Mesenchymal stem cell (in vitro differentiated cells and primary cell): ENCODE data around the gene KRT37.
"Not testable (repeated sequence)": the region's sequence is repeated elsewhere in the genome, so short reads cannot be mapped to it uniquely, and the experiment has no call there.

ENCODE experiments used
- DNase-seq: peaks from one replicate; pipeline ENCODE4 v3.0.0-alpha.2; 2013
- H2AFZ ChIP-seq: one replicate; pipeline ENCODE4 v1.6.1; 2013; ENCODE audit warnings: low read depth, mild to moderate bottlenecking, control low read depth, inconsistent platforms, low read length, moderate library complexity
- H2AK5ac ChIP-seq: 2 replicates; pipeline ENCODE4 v1.6.1; 2013; ENCODE audit warnings: low read length, moderate library complexity, mild to moderate bottlenecking, inconsistent platforms; ENCODE audit not compliant: severe bottlenecking
- H2BK120ac ChIP-seq: one replicate; pipeline ENCODE4 v1.6.1; 2013; ENCODE audit warnings: low read depth, mild to moderate bottlenecking, inconsistent platforms, low read length, moderate library complexity
- H2BK12ac ChIP-seq, 2 experiments: one replicate each; pipeline ENCODE4 v1.6.1; 2013; ENCODE audit warnings: inconsistent platforms in 2 of 2, low read length in 2 of 2, mild to moderate bottlenecking in 2 of 2, moderate library complexity in 2 of 2, control low read depth in 1 of 2
- H2BK15ac ChIP-seq: one replicate; pipeline ENCODE4 v1.6.1; 2013; ENCODE audit warnings: mild to moderate bottlenecking, low read depth, inconsistent platforms; ENCODE audit not compliant: poor library complexity, severe bottlenecking
- H2BK5ac ChIP-seq: 2 replicates; pipeline ENCODE4 v1.6.1; 2013; ENCODE audit warnings: low read depth, mild to moderate bottlenecking, low read length, control low read depth, inconsistent platforms; ENCODE audit not compliant: poor library complexity, severe bottlenecking
- H3K14ac ChIP-seq, 2 experiments: one replicate each; pipeline ENCODE4 v1.6.1; 2013; ENCODE audit warnings: inconsistent platforms in 2 of 2, low read length in 2 of 2, control low read depth in 1 of 2, mild to moderate bottlenecking in 1 of 2, moderate library complexity in 1 of 2
- H3K18ac ChIP-seq, 2 experiments: one replicate each; pipeline ENCODE4 v1.6.1; 2013; ENCODE audit warnings: inconsistent platforms in 2 of 2, low read length in 2 of 2, control low read depth in 1 of 2, low read depth in 1 of 2, mild to moderate bottlenecking in 1 of 2
- H3K23ac ChIP-seq, 2 experiments: one replicate each; pipeline ENCODE4 v1.6.1; 2013; ENCODE audit warnings: inconsistent platforms in 2 of 2, low read length in 2 of 2, mild to moderate bottlenecking in 2 of 2, moderate library complexity in 2 of 2, control low read depth in 1 of 2
- H3K27ac ChIP-seq: 2 replicates; pipeline ENCODE4 v1.5.1; 2013; ENCODE audit warnings: mild to moderate bottlenecking, moderate library complexity, low read length, control low read depth, inconsistent platforms; ENCODE audit not compliant: poor library complexity, severe bottlenecking
- H3K27me3 ChIP-seq, 2 experiments: 2 replicates each; pipeline versions ENCODE4 v1.6.1 to v1.7.0; 2013; ENCODE audit warnings: low read length in 2 of 2, mild to moderate bottlenecking in 2 of 2, moderate library complexity in 2 of 2, control low read depth in 1 of 2, inconsistent platforms in 1 of 2; ENCODE audit not compliant: control insufficient read depth in 1 of 2, insufficient read depth in 1 of 2
- H3K36me3 ChIP-seq, 2 experiments: 2 replicates each; pipeline versions ENCODE4 v1.6.1 to v1.7.0; 2013; ENCODE audit warnings: low read length in 2 of 2, control low read depth in 1 of 2, inconsistent platforms in 1 of 2, low read depth in 1 of 2, mild to moderate bottlenecking in 1 of 2; ENCODE audit not compliant: insufficient read depth in 2 of 2, control insufficient read depth in 1 of 2
- H3K4ac ChIP-seq, 2 experiments: one replicate each; pipeline ENCODE4 v1.6.1; 2013; ENCODE audit warnings: inconsistent platforms in 2 of 2, low read length in 2 of 2, mild to moderate bottlenecking in 2 of 2, moderate library complexity in 2 of 2, control low read depth in 1 of 2, low read depth in 1 of 2
- H3K4me1 ChIP-seq: 2 replicates; pipeline ENCODE4 v1.6.1; 2013; ENCODE audit warnings: low read depth, low read length, control low read depth; ENCODE audit not compliant: control insufficient read depth, insufficient read depth
- H3K4me2 ChIP-seq: 2 replicates; pipeline ENCODE4 v1.6.1; 2013; ENCODE audit warnings: low read length, mild to moderate bottlenecking, inconsistent platforms; ENCODE audit not compliant: poor library complexity, severe bottlenecking
- H3K4me3 ChIP-seq, 2 experiments: 2 replicates each; pipeline versions ENCODE4 v1.5.1 to v1.7.0; 2013; ENCODE audit warnings: low read length in 2 of 2, mild to moderate bottlenecking in 2 of 2, control low read depth in 1 of 2, low read depth in 1 of 2; ENCODE audit not compliant: insufficient read depth in 1 of 2
- H3K79me1 ChIP-seq: replicated peaks from 2 replicates; pipeline ENCODE4 v1.6.1; 2013; ENCODE audit warnings: mild to moderate bottlenecking, control low read depth, low read length, inconsistent platforms; ENCODE audit not compliant: poor library complexity, severe bottlenecking
- H3K9ac ChIP-seq: 2 replicates; pipeline ENCODE4 v1.7.0; 2013; ENCODE audit warnings: mild to moderate bottlenecking, low read length, moderate library complexity
- H3K9me3 ChIP-seq: 2 replicates; pipeline ENCODE4 v1.7.0; 2013; ENCODE audit warnings: mild to moderate bottlenecking, low read length; ENCODE audit not compliant: control insufficient read depth
- H4K8ac ChIP-seq: one replicate; pipeline ENCODE4 v1.6.1; 2013; ENCODE audit warnings: inconsistent platforms, mild to moderate bottlenecking, low read length, moderate library complexity
- H4K91ac ChIP-seq: one replicate; pipeline ENCODE4 v1.6.1; 2013; ENCODE audit warnings: mild to moderate bottlenecking, low read length, inconsistent platforms
- WGBS: methylation state at CpG from one replicate; pipeline ENCODE4 v1.1.7; 2013; ENCODE audit warnings: mixed read lengths; 5-methylcytosine and 5-hydroxymethylcytosine counted together

The KRT37 gene

GRCh38 chr17:41429667-41430066, 5.3 kb upstream of the KRT37 start:
- H2AFZ ChIP-seq = no peak overlapping the region
- no peaks in the 10 kb centered on the region for H3K9me3 ChIP-seq
- H2BK120ac ChIP-seq = no peak overlapping the region
- no peak overlapping the region for H2BK5ac ChIP-seq
- H3K14ac ChIP-seq = no peak overlapping the region
- no peak overlapping the region for H3K4ac ChIP-seq
- no peak overlapping the region for H3K4me3 ChIP-seq
- H2BK12ac ChIP-seq = no peak overlapping the region
- H3K79me1 ChIP-seq = no peaks in the 10 kb centered on the region
- H2AK5ac ChIP-seq = no peak overlapping the region
- no peak overlapping the region for H4K91ac ChIP-seq
- H2BK15ac ChIP-seq = no peak overlapping the region
- H4K8ac ChIP-seq = no peak overlapping the region
- no peak overlapping the region for H3K9ac ChIP-seq
- DNase-seq = no peak
- no peak overlapping the region for H3K27ac ChIP-seq
- no peak overlapping the region for H3K18ac ChIP-seq
- no peak overlapping the region for H3K23ac ChIP-seq
- no peaks in the 10 kb centered on the region for H3K4me1 ChIP-seq
- WGBS = 97% methylated on average over 7 of the region's 7 CpGs
- no peaks in the 10 kb centered on the region for H3K36me3 ChIP-seq
- H3K4me2 ChIP-seq = no peak overlapping the region
- H3K27me3 ChIP-seq = peaks cover 0 to 14% of the 10 kb centered on the region in 2 experiments

GRCh38 chr17:41428591-41429291, 4.4 kb upstream of the KRT37 start:
- no peaks in the 10 kb centered on the region for H3K79me1 ChIP-seq
- no peak overlapping the region for H2BK120ac ChIP-seq
- no peak overlapping the region for H3K18ac ChIP-seq
- H3K27ac ChIP-seq = no peak overlapping the region
- no peaks in the 10 kb centered on the region for H3K36me3 ChIP-seq
- H3K9me3 ChIP-seq = no peaks in the 10 kb centered on the region
- H3K4me2 ChIP-seq = no peak overlapping the region
- no peak overlapping the region for H2BK12ac ChIP-seq
- peaks cover 0 to 14% of the 10 kb centered on the region in 2 experiments for H3K27me3 ChIP-seq
- no peak overlapping the region for H4K91ac ChIP-seq
- H3K14ac ChIP-seq = no peak overlapping the region
- H3K4ac ChIP-seq = no peak overlapping the region
- no peak overlapping the region for H2AFZ ChIP-seq
- H3K9ac ChIP-seq = no peak overlapping the region
- peak; percentile 53 for DNase-seq
- no peak overlapping the region for H2BK5ac ChIP-seq
- no peaks in the 10 kb centered on the region for H3K4me1 ChIP-seq
- H2BK15ac ChIP-seq = no peak overlapping the region
- H3K4me3 ChIP-seq = no peak overlapping the region
- H4K8ac ChIP-seq = no peak overlapping the region
- WGBS = 58% methylated on average over 4 of the region's 4 CpGs
- H3K23ac ChIP-seq = no peak overlapping the region
- H2AK5ac ChIP-seq = no peak overlapping the region

GRCh38 chr17:41422586-41422985, 1.8 kb downstream of the KRT37 start:
- not testable (repeated sequence) for H2BK12ac ChIP-seq, H4K91ac ChIP-seq, H3K23ac ChIP-seq, H2BK15ac ChIP-seq, H3K27ac ChIP-seq, H2BK5ac ChIP-seq, H3K79me1 ChIP-seq, H3K9me3 ChIP-seq, H3K4me1 ChIP-seq, H3K4ac ChIP-seq, H2AK5ac ChIP-seq, H3K18ac ChIP-seq, H3K36me3 ChIP-seq, H4K8ac ChIP-seq, DNase-seq, H3K4me3 ChIP-seq, H3K14ac ChIP-seq, H3K4me2 ChIP-seq, H2AFZ ChIP-seq, H2BK120ac ChIP-seq, H3K9ac ChIP-seq
- H3K27me3 ChIP-seq = peaks cover 0 to 30% of the 10 kb centered on the region in 2 experiments
- WGBS = 88% methylated on average over 11 of the region's 11 CpGs

- H3K79me1 ChIP-seq = no peaks in the 10 kb centered on the region
- H2BK120ac ChIP-seq = no peak overlapping the region
- H3K14ac ChIP-seq = no peak overlapping the region
- H3K36me3 ChIP-seq = no peaks in the 10 kb centered on the region
- DNase-seq = peak; percentile 43
- no peak overlapping the region for H3K18ac ChIP-seq
- H3K4me3 ChIP-seq = no peak overlapping the region
- no peak overlapping the region for H2BK12ac ChIP-seq
- H3K27ac ChIP-seq = no peak overlapping the region
- no peaks in the 10 kb centered on the region for H3K9me3 ChIP-seq
- H3K9ac ChIP-seq = no peak overlapping the region
- peaks cover 0 to 30% of the 10 kb centered on the region in 2 experiments for H3K27me3 ChIP-seq
- H2AFZ ChIP-seq = no peak overlapping the region
- no peak overlapping the region for H2BK15ac ChIP-seq
- H3K4me1 ChIP-seq = peaks cover 14% of the 10 kb centered on the region
- WGBS = 27% methylated on average over 4 of the region's 4 CpGs
- no peak overlapping the region for H3K23ac ChIP-seq
- H2BK5ac ChIP-seq = no peak overlapping the region
- H4K8ac ChIP-seq = no peak overlapping the region
- H3K4ac ChIP-seq = no peak overlapping the region
- H4K91ac ChIP-seq = no peak overlapping the region
- no peak overlapping the region for H3K4me2 ChIP-seq
- H2AK5ac ChIP-seq = peak overlapping the region; percentile 13
Measured at GRCh38 chr17:41421617-41422016, 2.8 kb downstream of the KRT37 start.
